ENCODE data around the gene PRH1. TPM values are rescaled to one million over a fixed set of nuclear protein-coding genes. Genes with fewer than 3 reads are reported as not detected.

Gene PRH1
- total and polyA plus RNA-seq, 2 of the 13 experiments (the other 11 are each of a cell fraction or from before 2014, with no cell fraction given), result 5.3 to 18.8 TPM

- Histone ChIP-seq H3K9ac (ENCODE audit: insufficient read depth, low read depth, low read length) (no peak overlapping the region), H3K27me3 (ENCODE audit: control insufficient read depth in 1 of 2, insufficient read depth in 2 of 2, low read length in 2 of 2) (no peaks in the 10 kb centered on the region; a peak in 1 of 5 replicates), H3K4me1 (ENCODE audit: insufficient read depth, low read length) (peaks cover 14% of the 10 kb centered on the region; the same call in 1 of the 2 replicates), H4K20me1 (ENCODE audit: insufficient read depth, low read length) (no peaks in the 10 kb centered on the region), H3K4me3 (replicated peaks in 1 of 3; ENCODE audit: insufficient read depth in 1 of 3, low read depth in 2 of 3, low read length in 3 of 3) (no peak overlapping the region), H3K27ac (ENCODE audit: extremely low read length, insufficient read depth, low read length) (no peak overlapping the region), H3K79me2 (ENCODE audit: insufficient read depth, low read length) (no peaks in the 10 kb centered on the region), H3K4me2 (ENCODE audit: low read depth, low read length) (no peak overlapping the region), H3K9me3 (ENCODE audit: low read length) (no peaks in the 10 kb centered on the region), H2AFZ (ENCODE audit: low read length) (no peak overlapping the region), H3K36me3 (replicated peaks in 1 of 2; ENCODE audit: control insufficient read depth in 1 of 2, insufficient read depth in 2 of 2, low read length in 2 of 2) (no peaks in the 10 kb centered on the region)
- in situ Hi-C loops (cut with HindIII; ENCODE audit: extremely low pct_ligation_motif_present, low pct_unique_long_range_greater_than_20kb), result no loop called here
- 71% methylated on average over 2 of the region's 2 CpGs for WGBS (ENCODE audit: low lambda C conversion rate)
- ChIA-PET CTCF (ENCODE audit: low intra/inter-chr PET ratio, low total read pairs) (interaction anchor here (1.1 to 2.0 kb wide), 2 partner anchors 34 to 332 kb away, joined by 5 to 13 read pairs; no protein-coding TSS in a partner anchor), POLR2A (no interaction called here)
- BruUV-seq (replicated peaks), result no TSS peak
- DNase-seq (ENCODE audit: low spot score), result peak; percentile 23
- ATAC-seq, result peak; percentile 76
- intact Hi-C loops (cut with micrococcal nuclease; ENCODE audit: unreplicated experiment), result loop anchor here (1.0 to 5.0 kb wide), 2 partner anchors 35 to 332 kb away; no protein-coding TSS in a partner anchor
- peak; percentile 8 for FAIRE-seq
- TF ChIP-seq ZNF382 (CRISPR knock-in tag; IDR thresholded peaks at IDR 0.05; ENCODE audit: borderline replicate concordance) (no peak), THRA (CRISPR knock-in tag; IDR thresholded peaks at IDR 0.05; ENCODE audit: borderline replicate concordance) (no peak), SSRP1 (CRISPR knock-in tag; IDR thresholded peaks at IDR 0.05) (no peak), NFYC (CRISPR knock-in tag; IDR thresholded peaks at IDR 0.05) (no peak), MAFK (conservative IDR thresholded peaks at IDR 0.05 in 1 of 2, IDR thresholded peaks at IDR 0.05 in 1 of 2; ENCODE audit: low read length in 2 of 2) (no peak), GRHL1 (CRISPR knock-in tag; conservative IDR thresholded peaks at IDR 0.05) (no peak), ZBTB25 (CRISPR knock-in tag; IDR thresholded peaks at IDR 0.05) (no peak), ETV6 (CRISPR knock-in tag; conservative IDR thresholded peaks at IDR 0.05) (no peak), ZNF263 (CRISPR knock-in tag; IDR thresholded peaks at IDR 0.05) (peak; percentile 45), CTCF (CRISPR knock-in tag; IDR thresholded peaks at IDR 0.05) (peak; percentile 55), STAG1 (CRISPR knock-in tag; IDR thresholded peaks at IDR 0.05) (peak; percentile 80), PHF21A (CRISPR knock-in tag; IDR thresholded peaks at IDR 0.05) (no peak), KDM2A (CRISPR knock-in tag; IDR thresholded peaks at IDR 0.05; ENCODE audit: borderline replicate concordance, low read depth) (no peak), SMC3 (IDR thresholded peaks at IDR 0.05; ENCODE audit: low read length) (peak; percentile 58; the same call in 1 of the 2 replicates), RARG (CRISPR knock-in tag; IDR thresholded peaks at IDR 0.05; ENCODE audit: low read depth) (no peak), E2F5 (CRISPR knock-in tag; conservative IDR thresholded peaks at IDR 0.05) (no peak), ATF4 (CRISPR knock-in tag; IDR thresholded peaks at IDR 0.05) (no peak), PAWR (CRISPR knock-in tag; IDR thresholded peaks at IDR 0.05; ENCODE audit: borderline replicate concordance) (no peak)
Observed at GRCh38 chr12:10867381-10867780, 16.7 kb downstream of the PRH1 start.
